ENCODE results near the gene GRK1.

GRCh38 chr13:113767366-113767765 lies 100.3 kb downstream of the GRK1 start:
- TF ChIP-seq CTCF (IDR thresholded peaks at IDR 0.05 in 8 of 11, conservative IDR thresholded peaks at IDR 0.05 in 3 of 11) (no peak), POLR2AphosphoS5 (IDR thresholded peaks at IDR 0.05) (no peak), POLR2A (IDR thresholded peaks at IDR 0.05) (no peak)
